GM10248 (cell line): ENCODE data around the gene EXTL1.

Experiments
- CTCF ChIA-PET: fragments of 300-600 bp; sonication (Branson Sonifier 250); formaldehyde crosslinking; extraction: SDS; loops from one replicate; lab custom pipeline; 2021; ENCODE audit warnings: antibody characterized with exemption; lab: Yijun Ruan, JAX
- POLR2A ChIA-PET: fragments of 350-650 bp; sonication (Branson Sonifier 250); formaldehyde crosslinking; extraction: SDS; loops from one replicate; lab custom pipeline; 2020; ENCODE audit warnings: antibody characterized with exemption; lab: Yijun Ruan, JAX
- DNase-seq: peaks from one replicate; pipeline ENCODE4 v3.0.0; 2012; ENCODE audit errors: extremely low spot score
- TF ChIP-seq, protein P1 (sequence below): IDR thresholded peaks from 2 replicates; pipeline ENCODE4 v1.5.1; 2012; ENCODE audit warnings: mild to moderate bottlenecking, low read depth; ENCODE audit errors: extremely low read depth, missing control alignments, control extremely low read depth

EXTL1 gene

DNA sequence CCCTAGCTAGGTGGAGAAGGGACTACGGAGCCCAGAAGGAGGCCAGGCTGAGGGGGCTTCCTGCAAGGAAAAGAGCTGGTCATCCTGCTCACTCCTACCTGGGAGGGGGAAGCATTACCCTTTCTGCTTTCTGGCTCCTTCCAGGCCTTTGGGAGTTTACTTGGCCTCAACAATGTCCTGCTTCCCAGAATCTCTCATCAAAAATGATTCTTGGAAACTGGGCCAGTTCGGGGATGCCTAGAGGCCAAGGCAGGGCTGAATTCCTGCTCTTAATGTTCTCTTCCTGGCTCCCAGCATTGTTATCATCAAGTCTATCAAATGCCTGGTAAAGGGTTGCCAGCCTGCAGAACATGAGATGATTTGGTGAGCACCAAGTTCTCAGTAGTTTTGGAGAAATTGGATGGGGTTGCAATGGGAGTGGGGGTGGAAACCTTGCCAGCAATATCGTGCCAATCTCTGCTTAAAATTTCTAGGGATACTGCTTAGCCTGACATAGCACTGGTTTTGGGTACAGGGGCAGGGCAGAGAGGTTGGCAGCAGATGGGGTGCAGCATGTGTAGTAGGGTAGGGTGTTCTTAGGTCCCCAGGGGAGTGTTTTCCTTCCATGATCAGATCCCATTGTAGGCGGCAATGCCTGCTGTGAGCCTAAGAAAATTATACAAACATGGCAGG lies 16.0 kb upstream of the EXTL1 start:
- ChIA-PET POLR2A (no interaction called here), CTCF (interaction anchor here (1.3 to 14.0 kb wide), 2 partner anchors 11 to 109 kb away, joined by 4 to 357 read pairs; partner anchors contain the start of gene STMN1)
- no peak for DNase-seq
- TF ChIP-seq, protein P1, sequence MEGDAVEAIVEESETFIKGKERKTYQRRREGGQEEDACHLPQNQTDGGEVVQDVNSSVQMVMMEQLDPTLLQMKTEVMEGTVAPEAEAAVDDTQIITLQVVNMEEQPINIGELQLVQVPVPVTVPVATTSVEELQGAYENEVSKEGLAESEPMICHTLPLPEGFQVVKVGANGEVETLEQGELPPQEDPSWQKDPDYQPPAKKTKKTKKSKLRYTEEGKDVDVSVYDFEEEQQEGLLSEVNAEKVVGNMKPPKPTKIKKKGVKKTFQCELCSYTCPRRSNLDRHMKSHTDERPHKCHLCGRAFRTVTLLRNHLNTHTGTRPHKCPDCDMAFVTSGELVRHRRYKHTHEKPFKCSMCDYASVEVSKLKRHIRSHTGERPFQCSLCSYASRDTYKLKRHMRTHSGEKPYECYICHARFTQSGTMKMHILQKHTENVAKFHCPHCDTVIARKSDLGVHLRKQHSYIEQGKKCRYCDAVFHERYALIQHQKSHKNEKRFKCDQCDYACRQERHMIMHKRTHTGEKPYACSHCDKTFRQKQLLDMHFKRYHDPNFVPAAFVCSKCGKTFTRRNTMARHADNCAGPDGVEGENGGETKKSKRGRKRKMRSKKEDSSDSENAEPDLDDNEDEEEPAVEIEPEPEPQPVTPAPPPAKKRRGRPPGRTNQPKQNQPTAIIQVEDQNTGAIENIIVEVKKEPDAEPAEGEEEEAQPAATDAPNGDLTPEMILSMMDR: no peak

GRCh38 chr1:26006710-26007109 lies 14.9 kb upstream of the EXTL1 start:
- POLR2A ChIA-PET: no interaction called here
- CTCF ChIA-PET: interaction anchor here (14.0 kb wide), 1 partner anchor 110 kb away, joined by 357 read pairs; the partner anchor contains the start of gene STMN1
- DNase-seq: no peak
- TF ChIP-seq, protein P1: no peak

DNA sequence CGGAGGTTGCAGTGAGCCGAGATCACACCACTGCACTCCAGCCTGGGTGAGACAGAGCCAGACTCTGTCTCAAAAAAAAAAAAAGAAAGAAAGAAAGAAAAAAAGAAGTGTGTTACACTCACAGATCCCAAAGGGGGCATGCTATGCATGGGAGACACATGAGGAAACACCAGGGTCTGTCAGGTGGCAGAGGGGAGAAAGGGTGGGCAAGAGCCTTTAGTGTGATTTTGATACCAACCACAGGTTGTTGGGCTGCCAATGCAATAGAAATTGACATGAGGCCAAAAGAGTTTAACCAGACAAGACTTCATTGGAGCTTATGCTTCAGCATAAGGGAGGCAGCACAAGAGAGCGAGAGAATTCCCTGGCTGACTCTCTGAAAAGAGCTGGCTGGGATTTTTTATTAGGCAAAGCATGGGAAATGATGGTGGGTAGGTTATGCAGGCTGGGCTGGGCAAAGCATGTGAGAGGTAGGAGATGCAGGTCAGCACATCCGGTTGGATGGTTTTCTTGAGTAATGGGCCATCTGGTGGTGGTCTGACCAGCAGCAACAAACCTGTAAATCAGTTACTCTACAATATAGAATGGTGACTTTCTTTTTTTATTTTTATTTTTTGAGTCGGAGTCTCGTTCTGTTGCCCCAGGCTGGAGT lies 11.7 kb upstream of the EXTL1 start:
- POLR2A ChIA-PET: no interaction called here
- DNase-seq: no peak
- TF ChIP-seq, protein P1: no peak
- CTCF ChIA-PET: interaction anchor here (0.9 to 2.8 kb wide), 4 partner anchors 13 to 114 kb away, joined by 4 to 15 read pairs (median 9); partner anchors contain the start of gene PAFAH2

- TF ChIP-seq, protein P1: no peak
- POLR2A ChIA-PET: no interaction called here
- DNase-seq: no peak
- CTCF ChIA-PET: interaction anchor here (0.9 to 2.8 kb wide), 4 partner anchors 13 to 115 kb away, joined by 4 to 15 read pairs (median 9); partner anchors contain the start of gene PAFAH2
Observed at GRCh38 chr1:26010825-26011224, 10.8 kb upstream of the EXTL1 start.

DNA sequence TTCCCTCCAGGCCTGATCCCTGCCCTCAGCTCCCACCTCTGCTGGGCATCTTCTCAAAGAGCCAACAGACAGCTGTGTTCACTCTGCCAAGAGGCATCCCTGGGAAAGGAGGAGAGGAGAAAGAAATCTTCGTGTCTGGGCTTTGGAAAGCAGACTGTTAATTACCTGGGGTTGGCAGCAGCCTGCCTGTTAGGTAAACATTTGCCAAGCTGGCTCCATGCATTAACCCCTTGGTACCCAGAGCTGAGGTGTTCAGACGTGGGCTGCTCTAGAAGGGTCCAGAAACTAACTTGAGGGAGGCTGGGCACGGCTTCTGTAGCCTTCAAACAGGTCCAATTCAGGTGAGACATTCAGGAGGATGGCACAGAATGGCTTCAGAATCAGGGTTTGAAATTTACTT lies 8.7 kb upstream of the EXTL1 start:
- DNase-seq: no peak
- CTCF ChIA-PET: interaction anchor here (0.7 to 3.5 kb wide), 4 partner anchors 14 to 117 kb away, joined by 3 to 15 read pairs (median 4); no protein-coding TSS in a partner anchor
- POLR2A ChIA-PET: no interaction called here
- TF ChIP-seq, protein P1: no peak

DNA sequence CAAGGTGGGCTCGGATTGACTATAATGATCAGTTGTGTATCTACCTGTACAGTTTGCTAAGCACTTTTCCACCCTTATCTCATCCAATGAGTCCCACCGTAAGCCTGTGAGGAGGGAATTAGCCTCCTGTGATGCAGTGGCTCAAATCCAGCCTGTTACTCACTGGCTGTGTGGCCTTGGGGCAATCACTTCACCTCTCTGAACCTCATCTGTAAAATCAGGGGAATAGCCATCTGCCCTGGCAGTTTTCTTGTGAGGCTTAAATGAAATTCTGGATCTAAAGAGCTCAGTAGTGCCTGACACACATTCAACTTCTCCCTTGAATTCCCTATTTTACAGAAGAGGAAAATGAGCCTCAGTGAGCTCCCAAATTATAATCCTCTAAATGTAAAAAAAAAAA lies 7.4 kb upstream of the EXTL1 start:
- no peak for DNase-seq
- POLR2A ChIA-PET: no interaction called here
- CTCF ChIA-PET: interaction anchor here (3.5 kb wide), 1 partner anchor 22 kb away, joined by 15 read pairs; no protein-coding TSS in a partner anchor
- TF ChIP-seq, protein P1: no peak
